Liver (tissue), 9 donors: ENCODE measurements around the gene ENAH. TPM values are rescaled to one million over a fixed set of nuclear protein-coding genes. Genes with fewer than 3 reads are reported as not detected.

Experiments used
- DNase-seq: peaks from one replicate; pipeline ENCODE4 v3.0.0-alpha.2; 2017; ENCODE audit warnings: low spot score
- H3K27ac ChIP-seq, 2 donors: one replicate each; pipeline ENCODE4 v1.7.0; 2013; ENCODE audit warnings: inconsistent platforms in 2 of 2, low read length in 2 of 2, control low read depth in 1 of 2, low read depth in 1 of 2, mild to moderate bottlenecking in 1 of 2
- H3K27me3 ChIP-seq, 4 donors: one replicate each; pipeline versions ENCODE4 v1.6.1 to v1.7.0; 2013; ENCODE audit warnings: low read length in 3 of 4, inconsistent platforms in 1 of 4, mild to moderate bottlenecking in 1 of 4, moderate library complexity in 1 of 4; ENCODE audit not compliant: control insufficient read depth in 4 of 4, insufficient read depth in 4 of 4
- H3K36me3 ChIP-seq, 4 donors: one replicate each; pipeline versions ENCODE4 v1.6.1 to v1.7.0; 2013; ENCODE audit warnings: low read length in 3 of 4, mild to moderate bottlenecking in 3 of 4, low read depth in 1 of 4, moderate library complexity in 1 of 4; ENCODE audit not compliant: control insufficient read depth in 4 of 4, insufficient read depth in 3 of 4
- H3K4me1 ChIP-seq, 4 donors: one replicate each; pipeline versions ENCODE4 v1.6.1 to v1.7.0; 2013; ENCODE audit warnings: low read length in 3 of 4, mild to moderate bottlenecking in 3 of 4, moderate library complexity in 1 of 4; ENCODE audit not compliant: control insufficient read depth in 4 of 4, insufficient read depth in 4 of 4
- H3K4me3 ChIP-seq, 3 donors: one replicate each; pipeline versions ENCODE4 v1.6.1 to v1.7.0; 2013; ENCODE audit warnings: low read length in 3 of 3, control low read depth in 1 of 3, low read depth in 1 of 3, mild to moderate bottlenecking in 1 of 3
- H3K9ac ChIP-seq, 2 donors: one replicate each; pipeline ENCODE4 v1.7.0; 2013; ENCODE audit warnings: low read length in 2 of 2, mild to moderate bottlenecking in 2 of 2, moderate library complexity in 2 of 2, control low read depth in 1 of 2, low read depth in 1 of 2
- H3K9me3 ChIP-seq, 4 donors: one replicate each; pipeline versions ENCODE4 v1.6.1 to v1.7.0; 2013; ENCODE audit warnings: low read length in 3 of 4; ENCODE audit not compliant: control insufficient read depth in 4 of 4
- ATF3 ChIP-seq: IDR thresholded peaks from 2 replicates; pipeline ENCODE4 v1.6.1; 2016; ENCODE audit warnings: antibody characterized with exemption
- CTCF ChIP-seq: fragments of 150-350 bp; IDR thresholded peaks from 2 replicates; pipeline ENCODE4 v1.5.1; 2017; ENCODE audit warnings: improper control_type of control experiment, low read depth, low read length; ENCODE audit not compliant: missing input control
- EGR1 ChIP-seq, 2 donors: IDR thresholded peaks; 2 replicates each; pipeline ENCODE4 v1.6.1; 2016 to 2018; ENCODE audit warnings: antibody characterized with exemption in 2 of 2, low read depth in 2 of 2
- FOXA1 ChIP-seq: IDR thresholded peaks from 2 replicates; pipeline ENCODE4 v1.6.1; 2016; ENCODE audit warnings: antibody characterized with exemption
- FOXA2 ChIP-seq: IDR thresholded peaks from 2 replicates; pipeline ENCODE4 v1.6.1; 2016; ENCODE audit warnings: antibody characterized with exemption
- GABPA ChIP-seq, 2 donors: IDR thresholded peaks in 1 of 2; conservative IDR thresholded peaks in 1 of 2; 2 replicates each; pipeline ENCODE4 v1.6.1; 2016; ENCODE audit warnings: antibody characterized with exemption in 2 of 2, mild to moderate bottlenecking in 1 of 2, moderate library complexity in 1 of 2
- HNF4A ChIP-seq, 2 donors: conservative IDR thresholded peaks; 2 replicates each; pipeline ENCODE4 v1.6.1; 2016; ENCODE audit warnings: antibody characterized with exemption in 2 of 2, mild to moderate bottlenecking in 2 of 2
- HNF4G ChIP-seq: IDR thresholded peaks from 2 replicates; pipeline ENCODE4 v1.6.1; 2016; ENCODE audit warnings: antibody characterized with exemption
- JUND ChIP-seq, 2 donors: IDR thresholded peaks; 2 replicates each; pipeline ENCODE4 v1.6.1; 2016; ENCODE audit warnings: antibody characterized with exemption in 2 of 2
- MAX ChIP-seq: IDR thresholded peaks from 2 replicates; pipeline ENCODE4 v1.6.1; 2016; ENCODE audit warnings: antibody characterized with exemption
- NR2F2 ChIP-seq: IDR thresholded peaks from 2 replicates; pipeline ENCODE4 v1.6.1; 2016; ENCODE audit warnings: antibody characterized with exemption
- RAD21 ChIP-seq, 2 donors: IDR thresholded peaks; 2 replicates each; pipeline ENCODE4 v1.6.1; 2016; ENCODE audit warnings: antibody characterized with exemption in 2 of 2, mild to moderate bottlenecking in 2 of 2
- REST ChIP-seq: IDR thresholded peaks from 2 replicates; pipeline ENCODE4 v1.6.1; 2016; ENCODE audit warnings: antibody characterized with exemption, mild to moderate bottlenecking
- RXRA ChIP-seq, 2 donors: IDR thresholded peaks; 2 replicates each; pipeline ENCODE4 v1.6.1; 2017 to 2018; ENCODE audit warnings: antibody characterized with exemption in 2 of 2, mild to moderate bottlenecking in 1 of 2
- SP1 ChIP-seq: IDR thresholded peaks from 2 replicates; pipeline ENCODE4 v1.6.1; 2018; ENCODE audit warnings: antibody characterized with exemption, mild to moderate bottlenecking
- TAF1 ChIP-seq: conservative IDR thresholded peaks from 2 replicates; pipeline ENCODE4 v1.6.1; 2016; ENCODE audit warnings: antibody characterized with exemption, mild to moderate bottlenecking
- YY1 ChIP-seq: IDR thresholded peaks from 2 replicates; pipeline ENCODE4 v1.6.1; 2016; ENCODE audit warnings: antibody characterized with exemption, mild to moderate bottlenecking
- WGBS: extraction: QIAGEN DNeasy Blood & Tissue Kit; methylation state at CpG from one replicate; pipeline ENCODE4 v1.1.7; 2013; 5-methylcytosine and 5-hydroxymethylcytosine counted together
- polyA plus RNA-seq, 2 donors: library from polyadenylated mRNA; stranded (reverse) in 1 of 2; unstranded in 1 of 2; fragments of 200-250 nt in 1 of 2; fragments of >200 nt in 1 of 2; fragmentation: Nextera tagmentation in 1 of 2; extraction: Ambion mirVana in 1 of 2; gene quantifications; one replicate each; pipeline versions ENCODE4 v1.2.1 to v1.2.3, GENCODE V29; 2013 to 2015
- total RNA-seq, 2 donors: library from RNA; depleted of rRNA; stranded (reverse); fragments of >200 nt; gene quantifications; one replicate each; pipeline ENCODE4 v1.2.3, GENCODE V29; 2014
- donor health status: healthy.
- donor health status: healthy.
- donor health status: healthy.
- donor health status: healthy.
- donor health status: healthy.

ENAH gene
- total and polyA plus RNA-seq, 4 donors: 2.8 to 8.4 (median 4.5) TPM

- Histone ChIP-seq H3K27ac (no peak overlapping the region), H3K36me3 (no peaks in the 10 kb centered on the region), H3K9ac (no peak overlapping the region), H3K4me3 (no peak overlapping the region), H3K9me3 (no peaks in the 10 kb centered on the region), H3K4me1 (no peaks in the 10 kb centered on the region), H3K27me3 (no peaks in the 10 kb centered on the region)
- TF ChIP-seq JUND (IDR thresholded peaks at IDR 0.05) (no peak), FOXA2 (no peak), NR2F2 (no peak), YY1 (no peak), MAX (no peak), FOXA1 (no peak), TAF1 (no peak), GABPA (IDR thresholded peaks at IDR 0.05 in 1 of 2, conservative IDR thresholded peaks at IDR 0.05 in 1 of 2) (no peak), HNF4G (no peak), SP1 (no peak), RAD21 (IDR thresholded peaks at IDR 0.05) (no peak), RXRA (IDR thresholded peaks at IDR 0.05) (no peak), HNF4A (conservative IDR thresholded peaks at IDR 0.05) (no peak), REST (no peak), ATF3 (no peak), EGR1 (IDR thresholded peaks at IDR 0.05; ENCODE audit: low read depth in 2 of 2) (no peak)
- 97% methylated on average over 7 of the region's 7 CpGs for WGBS
- no peak for DNase-seq
Observed at GRCh38 chr1:225520587-225521227, 132.2 kb downstream of the ENAH start.

- Histone ChIP-seq H3K4me3 (no peak overlapping the region), H3K27me3 (no peaks in the 10 kb centered on the region), H3K4me1 (no peaks in the 10 kb centered on the region), H3K9me3 (no peaks in the 10 kb centered on the region), H3K36me3 (no peaks in the 10 kb centered on the region), H3K27ac (no peak overlapping the region), H3K9ac (no peak overlapping the region)
- WGBS: 96% methylated on average over 19 of the region's 19 CpGs
- DNase-seq: no peak
- TF ChIP-seq FOXA2: no peak
- no peak for TF ChIP-seq HNF4G
- no peak for TF ChIP-seq SP1
- no peak for TF ChIP-seq REST
- no peak for TF ChIP-seq CTCF
- no peak for TF ChIP-seq EGR1 (IDR thresholded peaks at IDR 0.05; ENCODE audit: low read depth in 2 of 2)
- no peak for TF ChIP-seq TAF1
Observed at GRCh38 chr1:225519166-225519863, 133.6 kb downstream of the ENAH start.
